Dendritic cell treated with granulocyte-macrophage colony-stimulating factor and Interleukin-4, amounts not matched to agents 40 ng/mL and 50 ng/mL, for 4 days (primary cell): ENCODE data around the gene MEF2D.

Experiments used
- H3K27ac Mint-ChIP-seq: one replicate; pipeline ENCODE4 v1.8.0; 2022; ENCODE audit warnings: mild to moderate bottlenecking, mixed read lengths
- H3K27me3 Mint-ChIP-seq: one replicate; pipeline ENCODE4 v1.8.0; 2022; ENCODE audit warnings: mild to moderate bottlenecking, mixed read lengths
- H3K36me3 Mint-ChIP-seq: one replicate; pipeline ENCODE4 v1.8.0; 2022; ENCODE audit warnings: low read depth, mixed read lengths
- H3K4me1 Mint-ChIP-seq: one replicate; pipeline ENCODE4 v1.8.0; 2022; ENCODE audit warnings: low read depth, mixed read lengths
- H3K4me3 Mint-ChIP-seq: one replicate; pipeline ENCODE4 v1.8.0; 2022; ENCODE audit warnings: mild to moderate bottlenecking, moderate library complexity, mixed read lengths
- H3K9me3 Mint-ChIP-seq: one replicate; pipeline ENCODE4 v1.8.0; 2022; ENCODE audit warnings: mixed read lengths
- intact Hi-C: fragments of 100-400 bp; cut with micrococcal nuclease; formaldehyde crosslinking; loops from one replicate; pipeline ENCODE4 v1.15.0; 2022

MEF2D gene

GRCh38 chr1:156493154-156493631 is 7.4 kb downstream of the MEF2D start:
- Mint-ChIP-seq H3K9me3 (no peaks in the 10 kb centered on the region), H3K4me3 (peak overlapping the region; percentile 73), H3K4me1 (peaks cover 100% of the 10 kb centered on the region), H3K36me3 (peaks cover 60% of the 10 kb centered on the region), H3K27ac (peak overlapping the region; percentile 73), H3K27me3 (no peaks in the 10 kb centered on the region)
- intact Hi-C loops = loop anchor here (5.0 kb wide), 1 partner anchor 36 kb away; no protein-coding TSS in a partner anchor

- peak overlapping the region; percentile 73 for H3K27ac Mint-ChIP-seq
- H3K27me3 Mint-ChIP-seq = no peaks in the 10 kb centered on the region
- H3K4me3 Mint-ChIP-seq = peak overlapping the region; percentile 73
- no peaks in the 10 kb centered on the region for H3K9me3 Mint-ChIP-seq
- peaks cover 100% of the 10 kb centered on the region for H3K4me1 Mint-ChIP-seq
- intact Hi-C loops = loop anchor here (5.0 kb wide), 1 partner anchor 35 kb away; no protein-coding TSS in a partner anchor
- peaks cover 61% of the 10 kb centered on the region for H3K36me3 Mint-ChIP-seq
These were observed 7.9 kb downstream of the MEF2D start for GRCh38 chr1:156492591-156493080.

- peak overlapping the region; percentile 73 for H3K4me3 Mint-ChIP-seq
- H3K9me3 Mint-ChIP-seq = no peaks in the 10 kb centered on the region
- no peaks in the 10 kb centered on the region for H3K27me3 Mint-ChIP-seq
- H3K27ac Mint-ChIP-seq = peak overlapping the region; percentile 73
- peaks cover 58% of the 10 kb centered on the region for H3K36me3 Mint-ChIP-seq
- intact Hi-C loops = loop anchor here (5.0 kb wide), 1 partner anchor 35 kb away; no protein-coding TSS in a partner anchor
- H3K4me1 Mint-ChIP-seq = peaks cover 100% of the 10 kb centered on the region
These were observed 8.5 kb downstream of the MEF2D start for GRCh38 chr1:156492013-156492590.

- Mint-ChIP-seq H3K4me1 (peaks cover 100% of the 10 kb centered on the region), H3K9me3 (no peaks in the 10 kb centered on the region), H3K36me3 (peaks cover 55% of the 10 kb centered on the region), H3K27ac (peak overlapping the region; percentile 73), H3K4me3 (peak overlapping the region; percentile 51), H3K27me3 (no peaks in the 10 kb centered on the region)
- intact Hi-C loops = loop anchor here (5.0 kb wide), 1 partner anchor 34 kb away; no protein-coding TSS in a partner anchor
These were observed 9.2 kb downstream of the MEF2D start for GRCh38 chr1:156491151-156491949.

GRCh38 chr1:156490401-156491032 is 10.1 kb downstream of the MEF2D start:
- Mint-ChIP-seq H3K9me3 (no peaks in the 10 kb centered on the region), H3K27me3 (no peaks in the 10 kb centered on the region), H3K36me3 (peaks cover 55% of the 10 kb centered on the region), H3K4me3 (peak overlapping the region; percentile 51), H3K4me1 (peaks cover 98% of the 10 kb centered on the region), H3K27ac (peak overlapping the region; percentile 73)
- intact Hi-C loops = loop anchor here (5.0 kb wide), 1 partner anchor 33 kb away; no protein-coding TSS in a partner anchor

GRCh38 chr1:156489935-156490293 is 10.7 kb downstream of the MEF2D start:
- no peaks in the 10 kb centered on the region for H3K9me3 Mint-ChIP-seq
- no peaks in the 10 kb centered on the region for H3K27me3 Mint-ChIP-seq
- H3K27ac Mint-ChIP-seq = peak overlapping the region; percentile 73
- peak overlapping the region; percentile 13 for H3K4me3 Mint-ChIP-seq
- H3K4me1 Mint-ChIP-seq = peaks cover 92% of the 10 kb centered on the region
- H3K36me3 Mint-ChIP-seq = peaks cover 54% of the 10 kb centered on the region
- intact Hi-C loops = loop anchor here (5.0 kb wide), 1 partner anchor 33 kb away; no protein-coding TSS in a partner anchor

- peaks cover 49% of the 10 kb centered on the region for H3K36me3 Mint-ChIP-seq
- intact Hi-C loops = no loop called here
- peak overlapping the region; percentile 20 for H3K4me3 Mint-ChIP-seq
- no peaks in the 10 kb centered on the region for H3K9me3 Mint-ChIP-seq
- H3K27ac Mint-ChIP-seq = peak overlapping the region; percentile 73
- H3K27me3 Mint-ChIP-seq = no peaks in the 10 kb centered on the region
- peaks cover 90% of the 10 kb centered on the region for H3K4me1 Mint-ChIP-seq
These were observed 11.2 kb downstream of the MEF2D start for GRCh38 chr1:156489166-156489934.

GRCh38 chr1:156488566-156489165 is 11.9 kb downstream of the MEF2D start:
- Mint-ChIP-seq H3K36me3 (peaks cover 42% of the 10 kb centered on the region), H3K4me1 (peaks cover 87% of the 10 kb centered on the region), H3K27me3 (no peaks in the 10 kb centered on the region), H3K4me3 (no peak overlapping the region), H3K9me3 (no peaks in the 10 kb centered on the region), H3K27ac (peak overlapping the region; percentile 73)
- intact Hi-C loops = no loop called here

GRCh38 chr1:156487862-156488261 is 12.7 kb downstream of the MEF2D start:
- H3K27me3 Mint-ChIP-seq = no peaks in the 10 kb centered on the region
- H3K27ac Mint-ChIP-seq = peak overlapping the region; percentile 74
- H3K36me3 Mint-ChIP-seq = peaks cover 47% of the 10 kb centered on the region
- H3K4me1 Mint-ChIP-seq = peaks cover 87% of the 10 kb centered on the region
- intact Hi-C loops = no loop called here
- H3K9me3 Mint-ChIP-seq = no peaks in the 10 kb centered on the region
- H3K4me3 Mint-ChIP-seq = no peak overlapping the region

- Mint-ChIP-seq H3K4me3 (no peak overlapping the region), H3K27me3 (no peaks in the 10 kb centered on the region)
These were observed 13.9 kb downstream of the MEF2D start for GRCh38 chr1:156486421-156487344.

GRCh38 chr1:156485984-156486383 is 14.6 kb downstream of the MEF2D start:
- intact Hi-C loops = no loop called here
- H3K4me1 Mint-ChIP-seq = peaks cover 87% of the 10 kb centered on the region
- H3K27me3 Mint-ChIP-seq = no peaks in the 10 kb centered on the region
- peaks cover 60% of the 10 kb centered on the region for H3K36me3 Mint-ChIP-seq
- no peak overlapping the region for H3K27ac Mint-ChIP-seq
- no peak overlapping the region for H3K4me3 Mint-ChIP-seq
- no peaks in the 10 kb centered on the region for H3K9me3 Mint-ChIP-seq

More at GRCh38 chr1:156486421-156487344, 13.9 kb downstream of the MEF2D start:
- Mint-ChIP-seq H3K27ac (peak overlapping the region; percentile 10), H3K9me3 (no peaks in the 10 kb centered on the region), H3K4me1 (peaks cover 87% of the 10 kb centered on the region), H3K36me3 (peaks cover 53% of the 10 kb centered on the region)
- intact Hi-C loops = no loop called here

- Mint-ChIP-seq H3K4me1 (peaks cover 87% of the 10 kb centered on the region), H3K27me3 (no peaks in the 10 kb centered on the region), H3K36me3 (peaks cover 74% of the 10 kb centered on the region), H3K27ac (no peak overlapping the region), H3K9me3 (no peaks in the 10 kb centered on the region), H3K4me3 (no peak overlapping the region)
- intact Hi-C loops = loop anchor here (5.0 kb wide), 1 partner anchor 88 kb away; the partner anchor contains the start of gene IQGAP3
These were observed 16.0 kb downstream of the MEF2D start for GRCh38 chr1:156484480-156485058.
